ENCODE data around the gene FNDC3B. TPM values are rescaled to one million over a fixed set of nuclear protein-coding genes. Genes with fewer than 3 reads are reported as not detected.

Gene FNDC3B
- total and polyA plus RNA-seq, 7 donors: 16.2 to 93.9 (median 50.3) TPM

GRCh38 chr3:172084871-172085556, 45.6 kb downstream of the FNDC3B start:
- intact Hi-C loops (cut with DNase I): no loop called here
- H3K36me3 ChIP-seq: no peaks in the 10 kb centered on the region
- H3K27me3 ChIP-seq: no peaks in the 10 kb centered on the region
- 89 to 93% methylated on average over 5 of the region's 5 CpGs for WGBS, 2 donors
- H3K4me3 ChIP-seq: no peak overlapping the region
- H3K9me3 ChIP-seq: no peaks in the 10 kb centered on the region
- H3K27ac ChIP-seq: no peak overlapping the region
- no peak for DNase-seq
- TF ChIP-seq CTCF (IDR thresholded peaks at IDR 0.05) (no peak), EP300 (IDR thresholded peaks at IDR 0.05) (no peak), POLR2AphosphoS5 (IDR thresholded peaks at IDR 0.05) (no peak), POLR2A (IDR thresholded peaks at IDR 0.05) (no peak)
- H3K4me1 ChIP-seq: peaks cover 0 to 53% (median 25%) of the 10 kb centered on the region in 4 donors

DNA sequence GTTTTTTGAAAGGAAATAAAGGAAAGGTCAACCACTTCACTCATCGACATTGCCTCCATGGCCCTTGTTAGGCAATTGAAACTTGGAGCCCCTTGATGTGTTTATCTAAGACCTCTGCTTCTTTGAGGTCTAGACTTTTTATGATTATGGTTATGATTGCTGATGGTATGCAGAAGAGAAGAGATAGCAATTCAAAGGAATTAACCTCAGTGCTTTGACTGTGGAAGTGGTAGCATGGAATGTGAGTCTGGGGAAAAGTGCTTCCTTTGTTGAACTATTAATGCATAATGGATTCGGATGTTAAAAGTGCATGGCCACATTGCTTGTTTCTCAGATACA, 46.1 kb downstream of the FNDC3B start:
- intact Hi-C loops (cut with DNase I): no loop called here
- no peak for TF ChIP-seq EP300 (IDR thresholded peaks at IDR 0.05)
- TF ChIP-seq CTCF (IDR thresholded peaks at IDR 0.05): no peak
- TF ChIP-seq POLR2A (IDR thresholded peaks at IDR 0.05): no peak
- no peak for TF ChIP-seq POLR2AphosphoS5 (IDR thresholded peaks at IDR 0.05)
- DNase-seq: no peak
- 65 to 83% methylated on average over 2 of the region's 2 CpGs for WGBS, 2 donors
- Histone ChIP-seq H3K4me3 (no peak overlapping the region), H3K27ac (no peak overlapping the region), H3K4me1 (peaks cover 0 to 53% (median 25%) of the 10 kb centered on the region in 4 donors), H3K27me3 (no peaks in the 10 kb centered on the region), H3K36me3 (no peaks in the 10 kb centered on the region), H3K9me3 (no peaks in the 10 kb centered on the region)

- H3K36me3 ChIP-seq: no peaks in the 10 kb centered on the region
- no peak overlapping the region for H3K4me3 ChIP-seq
- intact Hi-C loops (cut with DNase I): no loop called here
- H3K27me3 ChIP-seq: no peaks in the 10 kb centered on the region
- no peaks in the 10 kb centered on the region for H3K9me3 ChIP-seq
- no peak for DNase-seq
- H3K4me1 ChIP-seq: peaks cover 0 to 52% (median 25%) of the 10 kb centered on the region in 4 donors
- no peak overlapping the region for H3K27ac ChIP-seq
- TF ChIP-seq POLR2AphosphoS5 (IDR thresholded peaks at IDR 0.05): no peak
- TF ChIP-seq EP300 (IDR thresholded peaks at IDR 0.05): no peak
- TF ChIP-seq POLR2A (IDR thresholded peaks at IDR 0.05): no peak
- TF ChIP-seq CTCF (IDR thresholded peaks at IDR 0.05): no peak
- 93 to 99% methylated on average over 1 of the region's 1 CpG for WGBS, 2 donors
Observed at GRCh38 chr3:172086071-172086470, 46.7 kb downstream of the FNDC3B start.

- Histone ChIP-seq H3K9me3 (no peaks in the 10 kb centered on the region), H3K4me3 (no peak overlapping the region), H3K4me1 (peaks cover 0 to 40% (median 19%) of the 10 kb centered on the region in 4 donors), H3K36me3 (no peaks in the 10 kb centered on the region), H3K27me3 (no peaks in the 10 kb centered on the region), H3K27ac (no peak overlapping the region)
- WGBS, 2 donors: 84 to 91% methylated on average over 4 of the region's 4 CpGs
- intact Hi-C loops (cut with DNase I): no loop called here
- no peak for TF ChIP-seq EP300 (IDR thresholded peaks at IDR 0.05)
- TF ChIP-seq POLR2A (IDR thresholded peaks at IDR 0.05): no peak
- TF ChIP-seq CTCF (IDR thresholded peaks at IDR 0.05): no peak
- no peak for TF ChIP-seq POLR2AphosphoS5 (IDR thresholded peaks at IDR 0.05)
- no peak for DNase-seq
Observed at GRCh38 chr3:172087198-172087597, 47.8 kb downstream of the FNDC3B start.
